ENCODE results near the gene SORBS2.

The SORBS2 gene

GRCh38 chr4:185623444-185624258 is 188.3 kb downstream of the SORBS2 start:
- no peak for TF ChIP-seq CTCF (IDR thresholded peaks at IDR 0.05; ENCODE audit: extremely low read depth, missing control alignments)
- DNase-seq (ENCODE audit: low spot score): no peak

GRCh38 chr4:185608185-185608584 is 203.8 kb downstream of the SORBS2 start:
- TF ChIP-seq CTCF (IDR thresholded peaks at IDR 0.05; ENCODE audit: extremely low read depth, missing control alignments): no peak
- no peak for DNase-seq (ENCODE audit: low spot score)

GRCh38 chr4:185602397-185602796 is 209.6 kb downstream of the SORBS2 start:
- no peak for DNase-seq (ENCODE audit: low spot score)
- no peak for TF ChIP-seq CTCF (IDR thresholded peaks at IDR 0.05; ENCODE audit: extremely low read depth, missing control alignments)

- no peak for TF ChIP-seq CTCF (IDR thresholded peaks at IDR 0.05; ENCODE audit: extremely low read depth, missing control alignments)
- DNase-seq (ENCODE audit: low spot score): no peak
These were observed 211.1 kb downstream of the SORBS2 start for GRCh38 chr4:185600801-185601434.

GRCh38 chr4:185599553-185600243 is 212.3 kb downstream of the SORBS2 start:
- no peak for TF ChIP-seq CTCF (IDR thresholded peaks at IDR 0.05; ENCODE audit: extremely low read depth, missing control alignments)
- DNase-seq (ENCODE audit: low spot score): no peak

GRCh38 chr4:185598846-185599552 is 213.0 kb downstream of the SORBS2 start:
- DNase-seq (ENCODE audit: low spot score): no peak
- no peak for TF ChIP-seq CTCF (IDR thresholded peaks at IDR 0.05; ENCODE audit: extremely low read depth, missing control alignments)
